Prostate gland (tissue), 2 donors: ENCODE data around the gene SPRED2.

Experiments used
- CTCF ChIP-seq, 4 experiments: fragments of 200-600 bp in 2 of 4; fragments of 450-650 bp in 2 of 4; sonication (generic) in 2 of 4; IDR thresholded peaks; 1 replicate in 3 of 4; 2 replicates in 1 of 4; pipeline ENCODE4 v1.5.1; 2016 to 2019; ENCODE audit warnings: antibody characterized with exemption in 4 of 4, mild to moderate bottlenecking in 2 of 4, moderate library complexity in 2 of 4
- POLR2A ChIP-seq: fragments of 450-650 bp; IDR thresholded peaks from one replicate; pipeline ENCODE4 v1.6.1; 2016; ENCODE audit warnings: antibody characterized with exemption, mild to moderate bottlenecking
- POLR2AphosphoS5 ChIP-seq: sonication (generic); formaldehyde crosslinking; IDR thresholded peaks from one replicate; pipeline ENCODE4 v1.6.1; 2017; ENCODE audit warnings: antibody characterized with exemption

GRCh38 chr2:65389476-65389875 is 42.9 kb downstream of the SPRED2 start:
- TF ChIP-seq CTCF (IDR thresholded peaks at IDR 0.05) (no peak), POLR2AphosphoS5 (no peak), POLR2A (no peak)
